Measurements from ENCODE around the gene GPS1.

GPS1 gene

DNA sequence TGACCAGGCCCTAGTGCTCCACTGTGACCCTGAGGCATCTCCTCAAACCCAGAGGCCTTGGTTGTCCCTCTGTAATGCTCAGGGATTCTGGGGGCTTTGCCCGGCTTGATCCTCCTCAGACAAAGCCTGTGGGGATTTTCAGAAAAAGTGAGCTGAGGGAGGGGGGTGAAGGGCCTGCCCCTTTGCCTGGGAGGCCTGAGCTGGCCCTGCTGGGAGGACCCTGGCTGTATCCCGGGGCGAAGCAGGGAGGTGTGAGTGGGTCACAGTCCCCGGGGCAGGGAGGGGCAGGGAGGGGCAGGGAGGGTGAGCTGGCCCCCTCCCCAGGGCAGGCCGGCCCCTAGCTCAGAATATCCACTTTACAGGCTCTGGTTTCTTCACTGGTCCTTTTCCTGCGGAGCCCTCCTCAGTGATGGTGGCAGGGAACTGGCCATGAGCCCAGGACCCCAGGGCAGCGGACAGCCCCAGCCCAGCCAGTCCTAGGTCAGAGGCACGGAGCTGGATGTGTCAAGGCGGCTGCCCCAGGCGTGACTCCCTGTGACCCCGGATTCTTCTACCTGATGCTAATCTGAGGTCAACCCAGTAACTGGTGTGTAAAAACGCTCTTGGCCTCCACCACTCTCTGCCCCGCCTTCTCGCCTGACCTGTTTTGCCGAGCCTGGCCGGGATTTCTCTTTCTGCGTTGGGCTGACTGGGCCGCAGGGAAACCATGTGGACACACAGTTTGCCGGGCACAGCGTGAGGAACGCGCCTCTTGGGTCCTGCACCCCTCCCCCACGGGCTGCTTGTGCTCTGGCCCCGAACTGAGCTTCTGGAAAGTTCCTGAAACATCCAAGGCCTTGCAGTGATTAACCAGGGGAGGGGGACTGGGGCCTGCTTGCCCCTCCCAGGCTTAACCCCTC, 52.1 kb downstream of the GPS1 start:
- no peak for DNase-seq (ENCODE audit: low read depth in 2 of 2)

- no peak for DNase-seq (ENCODE audit: low read depth in 2 of 2)
Observed at GRCh38 chr17:82104797-82105416, 53.2 kb downstream of the GPS1 start.

- DNase-seq (ENCODE audit: low read depth in 2 of 2): no peak
Observed at GRCh38 chr17:82105417-82105881, 53.8 kb downstream of the GPS1 start.

DNA sequence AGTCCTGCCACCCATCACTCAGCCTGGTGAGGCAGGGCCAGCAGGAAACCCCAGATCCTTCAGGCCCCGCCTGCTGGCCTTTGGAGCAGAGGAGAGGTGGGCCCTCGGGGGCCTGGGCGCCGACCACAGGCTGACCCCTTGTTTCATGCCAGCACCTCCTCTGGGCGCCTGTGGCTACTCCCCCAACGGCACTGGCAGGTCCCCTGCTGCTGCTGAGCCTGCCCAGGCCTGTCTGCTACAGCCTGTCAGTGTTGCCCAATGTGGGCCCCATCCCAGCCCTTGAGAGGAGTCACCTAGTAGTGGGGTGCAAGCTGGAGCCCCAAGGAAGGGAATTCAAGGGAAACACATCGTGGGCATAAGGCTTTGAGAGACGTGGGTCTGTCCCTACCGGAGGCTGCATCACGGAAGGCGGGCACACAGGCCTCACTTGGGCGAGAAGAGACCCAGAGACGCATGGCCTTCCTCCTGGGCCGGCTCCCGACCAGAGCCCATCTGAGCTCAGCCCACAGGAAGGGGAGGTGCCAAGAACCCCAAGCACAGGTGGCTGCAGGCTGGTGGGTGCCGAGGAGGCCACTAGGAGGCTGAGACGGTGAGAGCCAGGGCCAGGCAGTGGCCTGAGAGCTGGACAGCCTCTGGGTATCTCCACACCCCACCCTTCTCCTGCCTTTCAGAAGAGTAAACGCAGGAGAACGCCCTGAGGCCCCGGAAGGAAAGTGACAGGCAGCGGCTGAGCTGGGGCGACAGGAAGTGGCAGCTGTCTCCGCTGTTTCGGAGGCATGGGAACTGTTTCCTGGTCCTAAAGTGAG, 54.4 kb downstream of the GPS1 start:
- peak in 1 of 2 donors; percentile 62 for DNase-seq (ENCODE audit: low read depth in 2 of 2)

DNA sequence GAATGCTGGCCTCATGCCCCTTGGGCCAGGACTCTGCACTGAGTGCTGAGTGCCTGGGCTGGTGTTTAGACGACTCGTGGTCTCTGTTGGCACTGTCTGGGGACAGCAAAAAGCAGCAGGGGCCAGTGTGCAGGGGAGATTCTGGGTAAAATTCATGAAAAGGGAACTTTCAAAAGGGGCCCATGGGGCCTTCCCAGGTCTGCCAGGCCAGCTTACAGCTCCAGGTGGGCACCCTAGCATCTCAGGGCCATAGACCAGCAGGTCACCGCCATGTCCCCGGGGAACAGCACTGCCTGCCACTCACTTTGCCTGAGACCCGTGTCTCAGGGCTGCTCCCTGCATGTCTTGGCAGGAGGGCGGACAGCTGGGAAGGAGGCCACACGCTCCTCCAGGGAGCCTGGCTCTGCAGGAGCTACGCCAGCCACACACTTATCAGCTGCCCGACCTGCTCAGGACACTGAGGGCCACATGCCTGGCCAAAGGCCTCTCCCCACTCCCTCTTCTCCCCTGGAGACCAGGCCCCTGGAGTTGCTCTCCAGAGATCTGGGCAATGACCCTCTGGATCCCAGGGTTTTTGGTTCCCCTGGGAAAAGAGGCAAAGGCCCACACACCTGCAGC, 55.1 kb downstream of the GPS1 start:
- no peak for DNase-seq (ENCODE audit: low read depth in 2 of 2)

Data from stimulated activated CD4-positive, alpha-beta T cell treated with anti-CD3 and anti-CD28 coated beads, Interleukin-15, amount 100 ng/mL, for 48 hours (primary cell).